Measurements from ENCODE around the gene EGLN1.

GRCh38 chr1:231431665-231432415, 9.8 kb upstream of the EGLN1 start:
- TF ChIP-seq GATA2 (IDR thresholded peaks at IDR 0.05; ENCODE audit: low read depth, low read length) (no peak), GATA3 (IDR thresholded peaks at IDR 0.05; ENCODE audit: low read depth, low read length) (no peak)

All from SH-SY5Y (cell line).